ENCODE data around the gene GBA3. TPM values are rescaled to one million over a fixed set of nuclear protein-coding genes. Genes with fewer than 3 reads are reported as not detected.

The GBA3 gene
- total RNA-seq, 2 donors from 2014 or later = 0.26 TPM; not detected in 1

- Histone ChIP-seq H3K4me1 (no peaks in the 10 kb centered on the region), H3K36me3 (replicated peaks in 1 of 2; ENCODE audit: insufficient read depth in 1 of 2, low read depth in 2 of 2) (no peaks in the 10 kb centered on the region), H3K4me3 (no peak overlapping the region), H3K27ac (no peak overlapping the region), H3K9me3 (no peaks in the 10 kb centered on the region), H3K27me3 (no peaks in the 10 kb centered on the region)
- TF ChIP-seq POLR2A (IDR thresholded peaks at IDR 0.05) (no peak), CTCF (IDR thresholded peaks at IDR 0.05) (no peak)
- DNase-seq (no peak), ATAC-seq (no peak)
- 64 to 70% methylated on average over 3 of the region's 3 CpGs for WGBS, 2 donors
- intact Hi-C loops (cut with DNase I) = no loop called here
Measured at GRCh38 chr4:22803512-22803911, 110.8 kb downstream of the GBA3 start.

GRCh38 chr4:22814906-22815305, 122.2 kb downstream of the GBA3 start:
- H3K36me3 ChIP-seq (replicated peaks in 1 of 2; ENCODE audit: insufficient read depth in 1 of 2, low read depth in 2 of 2) = no peaks in the 10 kb centered on the region

GRCh38 chr4:22824091-22824490, 131.4 kb downstream of the GBA3 start:
- whole genome bisulfite sequencing, 2 donors = 74 to 79% methylated on average over 6 of the region's 6 CpGs

More at GRCh38 chr4:22814906-22815305, 122.2 kb downstream of the GBA3 start:
- intact Hi-C loops (cut with DNase I) = no loop called here
- H3K27ac ChIP-seq = no peak overlapping the region
- H3K4me1 ChIP-seq = no peaks in the 10 kb centered on the region
- no peaks in the 10 kb centered on the region for H3K9me3 ChIP-seq
- H3K4me3 ChIP-seq = no peak overlapping the region
- TF ChIP-seq POLR2A (IDR thresholded peaks at IDR 0.05) (no peak), CTCF (IDR thresholded peaks at IDR 0.05) (no peak)
- DNase-seq = no peak
- H3K27me3 ChIP-seq = no peaks in the 10 kb centered on the region
- no peak for ATAC-seq
- 19 to 57% methylated on average over 2 of the region's 2 CpGs for WGBS, 2 donors

GRCh38 chr4:22842360-22843018, 149.8 kb downstream of the GBA3 start:
- Histone ChIP-seq H3K27me3 (no peaks in the 10 kb centered on the region), H3K4me1 (no peaks in the 10 kb centered on the region), H3K9me3 (no peaks in the 10 kb centered on the region), H3K4me3 (no peak overlapping the region), H3K27ac (no peak overlapping the region), H3K36me3 (replicated peaks in 1 of 2; ENCODE audit: insufficient read depth in 1 of 2, low read depth in 2 of 2) (no peaks in the 10 kb centered on the region)
- ATAC-seq = no peak
- TF ChIP-seq POLR2A (IDR thresholded peaks at IDR 0.05) = no peak
- intact Hi-C loops (cut with DNase I) = no loop called here
- DNase-seq = no peak
- WGBS, 2 donors = 34 to 48% methylated on average over 5 of the region's 5 CpGs

More at GRCh38 chr4:22824091-22824490, 131.4 kb downstream of the GBA3 start:
- intact Hi-C loops (cut with DNase I) = no loop called here
- DNase-seq (no peak), ATAC-seq (no peak)
- Histone ChIP-seq H3K4me3 (no peak overlapping the region), H3K36me3 (replicated peaks in 1 of 2; ENCODE audit: insufficient read depth in 1 of 2, low read depth in 2 of 2) (no peaks in the 10 kb centered on the region), H3K9me3 (no peaks in the 10 kb centered on the region), H3K27me3 (no peaks in the 10 kb centered on the region), H3K4me1 (no peaks in the 10 kb centered on the region), H3K27ac (no peak overlapping the region)
- no peak for TF ChIP-seq CTCF (IDR thresholded peaks at IDR 0.05)
- no peak for TF ChIP-seq POLR2A (IDR thresholded peaks at IDR 0.05)

GRCh38 chr4:22848332-22848731, 155.6 kb downstream of the GBA3 start:
- Histone ChIP-seq H3K27me3 (no peaks in the 10 kb centered on the region), H3K27ac (no peak overlapping the region), H3K36me3 (replicated peaks in 1 of 2; ENCODE audit: insufficient read depth in 1 of 2, low read depth in 2 of 2) (no peaks in the 10 kb centered on the region), H3K9me3 (no peaks in the 10 kb centered on the region), H3K4me1 (no peaks in the 10 kb centered on the region), H3K4me3 (no peak overlapping the region)
- WGBS, 2 donors = 0 to 21% methylated on average over 1 of the region's 1 CpG
- TF ChIP-seq POLR2A (IDR thresholded peaks at IDR 0.05) (no peak), CTCF (IDR thresholded peaks at IDR 0.05) (no peak)
- peak in 1 of 4 donors; percentile 4 for DNase-seq
- ATAC-seq = no peak
- intact Hi-C loops (cut with DNase I) = no loop called here

Measured in body of pancreas (tissue), 4 donors.